Measurements from ENCODE around the gene OBP2A.
"Not testable (repeated sequence)": the region's sequence is repeated elsewhere in the genome, so short reads cannot be mapped to it uniquely, and the experiment has no call there.

The OBP2A gene

GRCh38 chr9:135512904-135513303 lies 33.0 kb upstream of the OBP2A start:
- DNase-seq = no peak

GRCh38 chr9:135513351-135513846 lies 32.5 kb upstream of the OBP2A start:
- no peak for DNase-seq

GRCh38 chr9:135513906-135514305 lies 32.0 kb upstream of the OBP2A start:
- not testable (repeated sequence) for DNase-seq

GRCh38 chr9:135514342-135515082 lies 31.4 kb upstream of the OBP2A start:
- DNase-seq = no peak

- DNase-seq = no peak
Measured at GRCh38 chr9:135515083-135515951, 30.6 kb upstream of the OBP2A start.

- no peak for DNase-seq
Measured at GRCh38 chr9:135516132-135516860, 29.6 kb upstream of the OBP2A start.

GRCh38 chr9:135517407-135517822 lies 28.5 kb upstream of the OBP2A start:
- no peak for DNase-seq

- DNase-seq = no peak
Measured at GRCh38 chr9:135519179-135519971, 26.6 kb upstream of the OBP2A start.

GRCh38 chr9:135520916-135521607 lies 24.9 kb upstream of the OBP2A start, which contains the start of gene LCN1:
Gene LCN1 (plus strand): TSS chr9:135521440. CDS start chr9:135521498, 58 bp downstream.
- DNase-seq = no peak

GRCh38 chr9:135521608-135522095 lies 24.3 kb upstream of the OBP2A start:
- DNase-seq = no peak

GRCh38 chr9:135522137-135522877 lies 23.6 kb upstream of the OBP2A start:
- DNase-seq = no peak

- no peak for DNase-seq
Measured at GRCh38 chr9:135522931-135523330, 23.0 kb upstream of the OBP2A start.

- DNase-seq = no peak
Measured at GRCh38 chr9:135523521-135524129, 22.3 kb upstream of the OBP2A start.

- DNase-seq = no peak
Measured at GRCh38 chr9:135524130-135524861, 21.6 kb upstream of the OBP2A start.

GRCh38 chr9:135525241-135526088 lies 20.5 kb upstream of the OBP2A start:
- DNase-seq = no peak

- DNase-seq = no peak
Measured at GRCh38 chr9:135526089-135526729, 19.7 kb upstream of the OBP2A start.

- DNase-seq = no peak
Measured at GRCh38 chr9:135526730-135527571, 19.0 kb upstream of the OBP2A start.
